Inflammatory macrophage treated with lipopolysaccharide for 4 hours (primary cell): ENCODE results near the gene GLRX.
A peak's percentile ranks its signal among the peaks of the same experiment; 100 is the strongest.
"Not testable (repeated sequence)": the region's sequence is repeated elsewhere in the genome, so short reads cannot be mapped to it uniquely, and the experiment has no call there.

Experiments used
- DNase-seq: peaks from one replicate; pipeline ENCODE4 v3.0.0-alpha.2; 2020

Gene GLRX

DNA sequence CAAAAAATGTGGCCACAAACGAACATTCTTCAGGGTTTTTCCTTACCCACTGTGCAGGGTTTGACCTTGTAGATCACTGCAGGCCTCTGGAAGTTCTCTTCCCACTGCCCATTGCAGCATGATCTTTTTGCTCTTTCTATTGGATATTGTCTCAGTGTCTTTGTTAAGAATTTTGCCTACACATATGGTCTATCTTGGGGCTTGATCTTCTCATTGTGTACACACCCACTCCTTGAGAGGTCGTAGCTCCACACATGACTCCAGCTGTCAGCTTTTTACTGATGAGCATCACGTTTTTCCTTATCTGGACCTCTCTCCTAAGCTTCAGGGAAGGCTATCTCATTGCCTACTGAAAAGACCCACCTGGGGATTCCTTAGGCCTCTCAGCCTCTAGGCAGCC lies 3.0 kb upstream of the GLRX start:
- peak; percentile 35 for DNase-seq

DNA sequence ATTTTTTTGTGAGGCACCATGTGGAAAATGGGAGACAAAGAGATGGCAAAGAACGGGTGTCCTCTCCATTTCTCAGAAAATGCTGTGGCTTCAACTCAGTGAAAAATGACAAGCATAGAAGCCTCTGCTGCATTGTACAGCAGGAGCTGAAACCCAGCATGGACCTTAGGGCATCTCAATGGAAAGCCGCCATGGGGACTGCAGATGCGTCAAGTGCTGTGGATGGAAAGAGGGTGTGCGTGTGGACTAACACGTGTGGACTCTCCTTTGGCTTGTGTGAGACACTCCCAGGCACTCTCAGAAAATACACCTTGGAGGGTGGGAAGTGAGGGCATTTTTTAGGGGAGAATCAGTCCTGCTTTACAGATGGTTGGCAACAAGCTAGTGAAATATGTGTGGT lies 2.2 kb upstream of the GLRX start:
- no peak for DNase-seq

DNA sequence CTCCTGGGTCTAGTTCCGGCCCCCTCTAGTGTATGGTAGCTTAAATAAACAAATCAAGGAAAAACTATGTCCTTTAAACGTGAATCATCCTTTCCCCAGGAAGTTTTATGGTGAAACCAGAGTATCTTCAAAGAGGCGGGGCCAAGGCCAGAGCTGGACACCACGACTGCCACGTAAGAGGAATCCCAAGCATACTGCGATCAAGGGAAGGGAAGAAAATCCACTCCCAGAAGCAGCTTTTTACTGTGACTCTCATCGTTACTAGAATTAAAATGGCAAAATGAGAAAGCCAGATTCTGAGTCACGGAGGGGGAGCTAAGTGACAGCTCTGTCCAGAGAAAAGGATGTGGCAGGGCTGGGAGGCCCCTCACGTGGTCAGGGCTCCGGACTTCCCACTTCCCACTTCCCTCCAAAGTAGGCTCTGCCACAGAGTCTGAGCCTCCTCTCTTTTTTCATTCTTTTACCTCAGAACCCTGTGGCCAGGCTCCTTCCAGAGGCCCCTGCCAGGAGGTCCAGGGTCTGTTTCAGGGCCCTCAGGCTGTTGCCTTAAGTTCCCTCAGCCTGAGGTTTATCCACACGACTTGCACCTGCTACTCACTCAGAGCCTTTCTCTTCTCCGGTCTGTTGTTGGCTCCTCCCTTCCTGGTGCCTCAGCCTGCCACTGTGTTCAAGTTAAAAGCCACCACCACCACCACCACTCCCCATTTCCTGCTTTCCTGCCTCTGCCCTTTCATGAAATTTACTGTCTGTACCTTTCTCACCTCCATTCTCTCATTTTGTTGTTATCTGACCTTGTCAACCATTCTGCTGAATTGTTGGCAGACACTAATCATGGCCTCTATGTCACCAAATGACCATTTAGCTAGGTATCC lies 1.4 kb upstream of the GLRX start:
- peak; percentile 94 for DNase-seq

DNA sequence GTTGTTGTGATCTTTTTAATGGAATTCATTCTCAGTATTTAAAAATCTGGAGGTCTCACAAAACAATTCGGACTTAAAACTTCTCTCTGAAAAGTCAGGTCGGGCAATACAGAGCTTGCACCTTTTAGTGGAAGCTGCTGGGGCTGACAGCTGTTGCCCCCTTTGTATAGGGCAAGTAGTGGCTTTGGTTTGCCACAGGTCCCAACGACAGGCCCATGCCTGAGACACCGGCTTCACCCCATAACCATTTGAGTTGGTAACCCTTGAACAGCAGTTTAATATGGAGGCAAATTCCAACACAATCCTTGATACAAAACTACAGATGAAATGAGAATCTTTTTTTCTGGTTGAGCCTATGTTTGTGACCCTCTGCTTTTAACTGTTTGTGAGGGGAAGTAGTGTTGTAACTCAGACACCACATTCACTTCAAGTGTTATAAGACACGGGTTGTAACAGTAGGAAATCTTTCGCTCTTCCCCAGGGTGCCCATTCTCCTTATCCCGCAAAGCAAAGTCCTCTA lies 752 bp upstream of the GLRX start:
- DNase-seq, result no peak

DNA sequence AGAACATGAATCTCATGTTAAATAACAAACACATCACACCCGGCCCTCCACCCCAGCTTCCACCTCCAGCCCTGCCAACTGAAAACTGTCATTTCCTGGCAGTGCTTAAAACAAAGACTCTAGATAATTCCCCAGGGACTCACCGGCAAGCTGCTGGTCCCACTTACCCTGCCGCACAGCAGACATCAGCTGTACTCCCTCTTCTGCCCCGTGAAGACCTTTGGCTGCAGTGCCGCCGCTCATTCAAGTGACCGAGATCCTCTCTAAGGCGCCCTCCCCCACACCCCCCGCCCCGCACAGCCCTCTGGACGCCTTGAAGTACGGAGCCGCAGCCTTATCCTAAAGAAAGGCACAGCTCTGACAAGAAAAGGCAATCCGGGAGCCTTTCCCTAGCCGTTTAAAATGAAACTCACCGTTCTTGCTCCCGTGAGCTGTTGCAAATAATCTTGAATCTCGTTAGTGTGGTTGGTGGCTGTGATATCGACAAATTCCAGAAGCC lies 434 bp downstream of the GLRX start:
- peak; percentile 48 for DNase-seq

DNA sequence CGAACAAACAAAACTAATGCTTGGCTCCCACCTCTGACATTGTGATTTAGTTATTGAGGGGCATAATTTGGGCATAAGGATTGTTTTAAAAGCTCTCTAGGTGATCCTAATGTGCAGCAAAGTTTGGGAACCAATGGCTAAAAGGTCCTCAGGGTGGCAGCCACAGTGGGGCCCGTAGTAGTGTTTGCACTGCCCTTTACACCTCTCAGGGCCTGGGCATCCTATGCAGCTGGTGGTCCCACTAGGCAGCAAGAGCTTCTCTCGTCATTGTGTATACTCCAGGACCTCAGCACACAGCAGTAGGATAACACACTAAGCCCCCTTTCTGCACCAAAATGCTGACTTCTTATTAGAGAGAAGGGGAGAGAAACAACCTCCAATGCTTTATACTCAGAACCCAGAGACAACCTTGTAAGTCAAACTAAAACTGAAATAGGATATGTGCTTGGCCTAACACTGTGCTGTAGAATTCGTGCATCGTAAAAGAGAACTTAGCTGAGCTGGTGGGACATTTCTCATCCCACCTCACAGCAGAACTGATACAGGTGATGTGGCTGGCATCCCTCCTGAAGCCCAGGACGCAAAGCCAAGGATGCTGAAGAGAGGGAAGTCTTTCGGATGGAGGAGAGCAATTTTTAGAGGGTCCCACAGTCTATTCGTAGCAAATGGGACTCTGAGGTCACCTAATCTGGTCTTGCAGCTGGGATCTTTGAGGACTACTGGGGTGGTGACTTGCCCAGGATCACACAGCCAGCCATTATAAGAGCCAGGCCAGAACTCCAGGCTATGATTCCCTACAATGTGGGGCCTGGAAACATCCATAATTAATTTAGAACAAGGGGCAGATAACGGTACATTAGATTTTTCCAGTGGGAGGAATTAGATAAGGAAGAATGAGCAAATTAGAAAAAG lies 1.2 kb downstream of the GLRX start:
- no peak for DNase-seq

DNA sequence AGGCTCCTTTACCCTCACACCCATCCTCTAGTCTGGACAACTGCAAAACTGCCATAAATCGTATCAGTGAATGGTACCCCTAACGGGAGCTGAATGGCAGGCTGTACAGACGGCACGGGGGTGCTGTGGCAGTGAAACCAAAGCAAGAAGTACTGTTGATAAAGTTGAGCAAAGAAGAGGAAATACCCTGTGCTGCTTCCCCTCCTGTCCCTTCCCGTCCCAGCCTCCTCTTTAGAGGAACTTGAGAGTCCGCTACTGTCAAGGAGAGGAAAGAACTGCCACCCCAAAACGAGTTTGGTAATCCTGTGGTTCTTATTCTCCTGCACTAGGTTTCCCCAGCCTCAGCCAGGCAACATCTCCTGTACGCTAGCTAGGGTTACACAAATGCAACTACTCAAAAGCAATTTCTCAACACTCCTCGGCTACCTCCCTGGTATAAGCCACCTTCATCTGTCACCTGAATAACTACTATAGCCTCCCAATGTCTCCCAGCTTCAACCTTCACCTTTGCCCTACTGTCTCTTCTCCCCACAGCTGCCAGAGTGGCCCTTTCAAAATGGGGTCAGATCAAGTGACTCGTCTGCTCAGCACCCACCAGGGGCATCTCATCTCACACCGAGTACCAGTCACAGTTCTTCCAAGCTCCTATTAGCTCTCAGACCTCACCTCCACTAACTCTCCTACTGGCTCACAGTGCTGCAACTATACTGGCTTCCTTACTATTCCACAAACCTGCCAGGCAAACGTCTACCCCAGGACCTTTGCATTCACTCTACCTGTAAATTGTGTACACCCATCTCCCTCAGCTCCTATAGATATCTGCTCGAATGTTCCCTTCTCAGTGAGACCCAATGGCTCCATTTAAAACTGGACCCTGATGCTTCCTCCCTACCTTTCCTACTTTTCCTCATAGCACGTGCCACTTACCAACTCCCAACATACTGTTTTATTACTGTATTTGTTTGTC lies 4.1 kb downstream of the GLRX start:
- DNase-seq, result peak; percentile 96

DNA sequence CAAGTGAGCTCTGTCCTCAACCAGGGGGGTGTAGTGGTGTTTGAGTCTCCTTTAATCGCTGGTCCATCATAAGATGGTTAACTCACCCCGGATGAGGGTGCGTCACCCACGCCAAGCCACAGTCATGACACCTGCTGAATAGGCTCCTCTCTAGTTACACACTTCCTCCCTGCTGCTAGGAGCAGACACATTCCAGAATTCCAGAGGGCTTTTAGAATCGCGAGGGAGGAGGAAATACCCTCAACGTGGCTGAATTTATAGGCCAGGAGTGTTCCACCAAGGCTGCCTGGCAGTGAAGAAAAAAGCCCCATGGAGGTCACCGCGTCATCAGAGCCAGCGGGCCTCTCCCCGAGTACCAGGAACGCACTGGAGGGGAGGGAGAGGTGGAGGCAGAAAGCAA lies 5.1 kb downstream of the GLRX start:
- DNase-seq, result peak; percentile 57

DNA sequence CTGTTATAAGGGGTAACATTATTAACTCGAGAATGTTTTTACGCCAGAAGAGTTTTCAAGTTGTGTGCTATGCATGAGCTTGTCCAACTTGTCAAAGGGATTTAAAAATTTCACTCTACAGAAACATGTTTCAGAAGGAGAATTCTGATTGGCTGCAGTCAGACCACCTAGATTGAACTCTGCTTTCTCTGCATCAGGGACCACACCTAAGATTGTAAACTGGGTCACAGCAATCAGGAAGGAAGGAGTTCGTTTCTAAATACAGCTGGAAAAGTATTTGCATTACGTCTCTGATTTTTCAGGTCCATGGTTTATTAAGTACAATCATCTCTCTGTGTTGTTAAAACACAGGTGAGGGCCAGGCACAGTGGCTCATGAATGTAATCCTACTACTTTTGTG lies 5.8 kb downstream of the GLRX start:
- no peak for DNase-seq

DNA sequence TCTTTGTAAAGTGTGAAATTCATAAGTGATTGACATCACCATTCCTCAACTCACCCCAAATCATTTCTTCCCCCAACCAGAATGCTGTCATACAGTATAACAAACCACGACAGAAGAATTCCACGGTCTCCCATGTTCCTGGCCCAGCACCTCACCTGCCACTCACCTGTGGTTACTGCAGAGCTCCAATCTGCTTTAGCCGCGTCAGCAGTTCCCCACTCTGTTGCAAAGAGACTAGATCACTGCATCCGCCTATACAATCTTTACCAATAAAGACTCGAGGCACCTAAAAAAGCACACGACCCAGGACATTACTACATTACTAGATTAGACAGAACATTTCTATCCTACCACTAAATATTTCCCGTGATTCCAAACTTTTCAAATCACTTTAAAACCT lies 6.2 kb downstream of the GLRX start:
- DNase-seq, result no peak

DNA sequence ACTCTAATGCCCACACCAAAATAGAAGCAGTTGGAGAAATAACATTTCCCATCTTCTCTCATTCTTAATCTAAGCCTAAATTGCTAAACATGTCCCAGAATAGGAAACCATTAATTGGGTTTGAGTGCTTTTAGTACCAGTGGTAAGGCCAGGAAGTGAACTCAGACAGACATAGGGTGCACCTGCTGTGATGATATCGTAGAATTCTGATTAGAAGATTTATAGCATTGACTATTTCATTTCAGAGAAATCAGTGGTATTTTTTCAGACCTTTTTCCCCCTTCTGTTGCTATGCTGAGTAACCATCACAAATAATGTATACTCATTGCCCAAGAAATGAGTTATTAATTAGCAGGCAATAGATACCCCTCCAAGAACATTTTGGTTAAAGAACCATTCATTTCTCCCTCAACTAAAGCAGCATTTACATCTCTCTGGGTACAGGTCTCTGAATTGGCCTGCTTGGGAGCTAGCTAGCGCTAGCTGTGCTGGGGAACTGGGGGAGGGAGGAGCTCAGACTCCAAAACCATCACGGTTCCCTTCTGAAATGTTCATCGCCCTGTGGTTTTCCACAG lies 7.3 kb downstream of the GLRX start:
- DNase-seq, result no peak

DNA sequence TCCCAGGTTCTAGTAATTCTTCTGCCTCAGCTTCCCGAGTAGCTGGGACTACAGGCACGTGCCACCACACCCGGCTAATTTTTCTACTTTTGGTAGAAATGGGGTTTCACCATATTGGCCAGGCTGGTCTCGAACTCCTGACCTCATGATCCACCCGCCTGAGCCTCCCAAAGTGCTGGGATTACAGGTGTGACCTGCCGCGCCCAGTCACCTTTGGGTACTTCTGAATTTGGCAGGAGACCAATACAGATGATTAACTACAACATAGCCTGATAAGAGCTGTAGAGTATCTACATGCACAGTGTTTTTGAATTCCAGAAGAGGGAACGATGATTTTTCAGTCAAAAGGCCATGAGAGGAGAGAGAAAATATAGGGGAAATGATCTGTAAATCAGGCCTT lies 9.5 kb downstream of the GLRX start:
- not testable (repeated sequence) for DNase-seq

DNA sequence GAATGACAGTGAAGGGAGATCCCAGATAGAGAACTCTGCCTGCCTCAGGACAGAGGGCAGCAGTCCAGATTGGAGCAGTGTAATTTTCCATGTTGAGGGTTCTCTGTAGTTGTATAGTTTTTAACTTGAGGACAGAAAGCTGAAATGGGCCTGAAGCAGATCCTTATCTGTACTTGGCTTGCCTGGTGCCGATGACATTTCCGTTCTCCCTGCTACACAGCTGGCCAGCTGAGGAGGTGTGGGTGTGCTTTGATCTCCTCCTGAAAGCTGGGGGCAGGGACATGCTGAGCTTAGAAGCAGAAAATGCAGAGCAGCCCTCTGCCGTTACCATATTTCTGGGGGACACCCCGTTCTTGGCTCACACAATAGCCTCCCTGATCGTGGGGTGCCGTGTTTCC lies 10.5 kb downstream of the GLRX start:
- no peak for DNase-seq

DNA sequence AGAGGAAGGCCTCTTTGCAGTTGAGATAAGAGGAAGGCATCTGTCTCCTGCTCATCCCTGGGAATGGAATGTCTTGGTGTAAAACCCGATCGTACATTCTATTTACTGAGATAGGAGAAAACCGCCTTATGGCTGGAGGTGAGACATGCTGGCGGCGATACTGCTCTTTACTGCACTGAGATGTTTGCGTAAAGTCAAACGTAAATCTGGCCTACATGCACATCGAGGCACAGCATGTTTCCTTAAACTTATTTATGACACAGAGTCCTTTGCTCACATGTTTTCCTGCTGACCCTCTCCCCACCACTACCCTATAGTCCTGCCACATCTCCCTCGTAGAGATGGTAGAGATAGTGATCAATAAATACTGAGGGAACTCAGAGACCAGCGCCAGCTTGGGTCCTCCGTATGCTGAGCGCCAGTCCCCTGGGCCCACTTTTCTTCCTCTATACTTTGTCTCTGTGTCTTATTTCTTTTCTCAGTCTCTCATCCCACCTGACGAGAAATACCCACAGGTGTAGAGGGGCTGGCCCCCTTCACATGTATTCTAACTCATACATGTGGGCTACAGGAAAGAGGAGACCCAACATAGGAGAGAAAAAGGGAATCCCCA lies 11.0 kb downstream of the GLRX start:
- not testable (repeated sequence) for DNase-seq

DNA sequence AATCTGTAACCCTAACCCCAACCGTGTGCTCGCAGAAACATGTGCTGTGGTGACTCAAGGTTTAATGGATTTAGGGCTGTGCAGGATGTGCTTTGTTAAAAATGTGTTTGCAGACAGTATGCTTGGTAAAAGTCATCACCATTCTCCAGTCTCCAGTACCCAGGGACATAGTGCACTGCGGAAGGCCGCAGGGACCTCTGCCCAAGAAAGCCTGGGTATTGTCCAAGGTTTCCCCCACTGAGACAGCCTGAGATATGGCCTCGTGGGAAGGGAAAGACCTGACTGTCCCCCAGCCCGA lies 11.5 kb downstream of the GLRX start:
- not testable (repeated sequence) for DNase-seq

DNA sequence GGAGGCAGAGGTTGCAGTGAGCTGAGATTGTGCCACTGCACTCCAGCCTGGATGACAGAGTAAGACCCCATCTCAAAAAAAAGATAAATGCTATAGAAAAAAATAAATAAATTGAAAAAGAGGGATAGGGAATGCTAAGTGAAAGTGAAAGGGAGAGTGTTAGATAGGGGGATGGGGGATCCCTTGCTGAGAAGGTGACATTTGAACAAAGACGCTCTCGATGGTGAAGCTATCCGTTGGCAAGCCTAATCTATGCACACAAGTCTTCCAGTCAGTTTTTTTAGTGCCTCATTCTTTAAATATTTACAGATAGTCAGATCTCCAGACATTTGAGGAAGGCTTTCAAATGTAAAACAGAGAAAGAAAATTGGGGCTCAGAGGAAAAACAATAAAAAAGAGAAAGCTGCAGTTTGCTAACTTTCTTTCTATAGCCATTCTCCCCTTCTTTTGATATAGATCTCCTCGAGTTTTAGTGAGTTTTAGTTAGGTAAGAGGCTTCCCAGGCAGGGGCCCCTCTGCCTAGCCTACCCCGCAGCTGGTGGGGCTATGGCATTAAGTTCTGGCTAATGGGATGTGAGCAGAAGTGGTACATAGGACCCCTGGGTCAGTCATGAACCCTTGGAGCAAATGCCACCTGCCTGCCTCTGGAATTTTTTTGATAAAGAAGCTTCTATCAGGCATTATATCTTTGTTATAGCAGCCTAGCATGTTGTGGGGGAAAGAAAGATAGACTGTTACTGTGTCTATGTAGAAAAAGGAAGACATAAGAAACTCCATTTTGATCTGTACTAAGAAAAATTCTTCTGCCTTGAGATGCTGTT lies 12.0 kb downstream of the GLRX start:
- DNase-seq, result no peak

DNA sequence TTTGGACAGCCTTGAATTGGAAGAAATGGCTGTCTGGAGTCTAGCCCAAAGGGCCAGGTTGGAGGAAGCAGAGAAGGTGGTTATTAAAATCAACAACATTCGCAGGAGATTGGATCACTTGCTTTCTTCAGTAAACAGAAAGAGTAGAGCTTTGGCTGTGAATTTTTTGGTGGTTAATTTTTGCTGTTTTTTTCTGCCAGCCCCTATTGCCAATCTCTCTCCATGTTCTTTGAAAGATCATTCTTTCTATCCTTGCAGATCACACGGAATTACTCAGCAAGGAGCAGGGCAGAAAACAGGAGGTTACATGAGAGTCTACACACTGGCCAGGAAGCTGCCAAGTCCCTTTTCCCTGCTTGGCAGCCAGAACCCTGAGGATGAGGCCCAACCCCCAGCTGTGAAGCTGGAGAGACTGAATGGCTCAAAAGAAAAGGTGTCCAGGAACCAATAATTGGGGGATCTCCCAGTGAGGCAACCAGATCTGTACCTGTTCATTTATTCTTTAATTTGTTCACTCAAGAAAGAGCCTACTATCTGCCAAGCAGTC lies 13.0 kb downstream of the GLRX start:
- DNase-seq, result no peak

DNA sequence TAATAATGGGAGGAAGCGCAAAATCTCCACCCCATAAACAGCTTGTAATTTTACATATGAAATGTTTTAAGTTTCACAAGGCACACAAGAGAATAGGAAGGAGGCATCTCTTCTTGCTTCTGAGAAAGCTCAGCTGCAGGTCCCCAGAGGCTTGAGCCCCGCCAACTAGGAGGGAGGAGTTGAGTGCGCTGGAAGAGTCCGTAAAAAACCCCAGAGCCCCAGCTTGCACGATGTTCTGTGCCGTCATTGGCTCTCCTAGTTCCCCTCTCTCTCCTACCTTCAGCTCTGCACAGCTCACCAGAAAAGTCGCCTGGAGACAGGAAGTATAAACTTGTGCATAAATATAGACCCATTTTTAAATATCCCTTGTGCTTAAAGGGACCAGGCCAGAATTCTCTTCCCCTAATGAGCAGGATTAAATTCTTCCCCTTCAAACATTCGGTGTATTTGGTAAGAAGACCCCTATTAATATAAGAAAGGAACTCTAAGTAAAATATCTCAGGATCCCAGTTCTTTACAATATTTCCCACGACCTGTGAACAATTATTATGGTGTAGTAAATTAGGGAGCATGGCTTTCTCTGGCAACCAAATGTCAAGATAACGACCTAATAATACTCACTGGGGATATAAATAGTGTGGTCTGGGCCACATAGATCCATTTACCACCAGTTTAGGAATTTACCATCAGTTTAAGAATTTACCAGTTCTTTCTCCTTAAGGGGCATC lies 13.7 kb downstream of the GLRX start:
- DNase-seq, result peak; percentile 94

DNA sequence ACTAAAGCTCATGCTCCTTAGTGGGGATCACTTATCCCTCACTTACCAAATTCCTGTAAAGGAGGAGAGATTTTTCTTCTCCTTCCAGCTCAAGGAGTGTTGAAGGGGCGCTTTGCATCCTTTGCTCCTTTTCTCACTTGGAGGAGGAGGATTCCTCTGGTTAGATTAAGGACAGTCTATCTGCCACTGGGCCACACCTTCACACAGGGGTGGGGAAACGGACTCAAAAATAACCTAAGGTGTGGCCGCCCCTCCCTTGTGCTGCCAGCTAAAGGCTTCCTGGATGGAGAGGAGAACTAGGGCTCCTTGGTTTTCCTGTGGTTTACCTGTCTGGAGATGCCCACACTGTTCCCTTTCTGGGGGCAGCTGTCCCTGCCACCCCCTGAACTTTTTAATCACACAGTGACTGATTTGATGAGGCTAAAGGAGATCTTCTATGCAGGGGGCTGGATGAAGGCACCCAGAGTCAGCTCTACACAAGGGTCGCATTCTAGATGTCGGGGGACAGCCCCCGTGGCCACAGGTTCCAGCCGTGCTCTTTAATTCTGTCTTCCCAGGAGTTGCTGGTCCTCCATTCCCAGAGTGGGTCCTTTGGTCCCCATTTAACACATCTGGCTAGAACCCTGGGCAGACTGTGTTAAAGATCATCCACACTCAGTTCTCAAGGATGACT lies 14.4 kb downstream of the GLRX start:
- no peak for DNase-seq
